HG03575 (cell line): ENCODE results near the gene HHIP.

Source experiments
- ATAC-seq: cut with Tn5 transposase; IDR thresholded peaks from one replicate; pipeline ENCODE4 v1.9.1; 2021; ENCODE audit not compliant: unreplicated experiment, insufficient number of reproducible peaks, low FRiP score; ENCODE audit errors: extremely low read depth

HHIP gene

DNA sequence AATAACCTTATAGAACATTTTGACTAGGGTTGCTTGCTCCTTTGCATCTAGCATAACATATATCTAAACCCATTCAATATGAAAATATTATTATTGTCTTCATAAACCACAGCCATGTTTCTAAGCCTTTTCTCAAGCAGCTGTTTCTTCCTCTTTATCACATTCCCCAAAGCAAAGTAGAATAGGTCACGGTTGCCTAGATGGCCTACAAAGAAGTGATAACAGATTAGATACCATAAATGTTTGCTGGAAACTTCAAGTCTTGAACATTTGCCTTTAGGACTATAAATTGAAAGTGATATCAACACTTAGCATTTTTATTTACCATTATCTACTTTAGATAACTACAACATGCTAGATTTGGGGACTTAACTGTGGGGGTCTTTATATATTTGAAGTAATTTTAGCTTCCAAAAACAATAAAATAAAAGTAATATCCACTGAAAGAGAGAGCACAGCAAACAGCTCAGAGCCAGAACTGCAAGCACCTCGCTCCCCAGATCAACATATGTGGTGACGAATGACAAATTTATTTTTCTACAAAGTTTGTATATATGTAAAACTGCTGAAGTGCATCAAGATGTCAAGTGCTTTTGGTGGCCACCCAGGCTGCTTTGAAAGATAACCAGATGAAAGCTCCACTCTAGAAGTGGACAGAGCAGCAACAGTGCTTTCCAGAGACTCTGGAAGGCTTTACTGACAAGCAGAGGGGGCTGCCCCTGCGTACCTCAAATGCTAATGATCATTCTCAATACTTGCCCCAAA, 8.0 kb downstream of the HHIP start:
- no peak for ATAC-seq

DNA sequence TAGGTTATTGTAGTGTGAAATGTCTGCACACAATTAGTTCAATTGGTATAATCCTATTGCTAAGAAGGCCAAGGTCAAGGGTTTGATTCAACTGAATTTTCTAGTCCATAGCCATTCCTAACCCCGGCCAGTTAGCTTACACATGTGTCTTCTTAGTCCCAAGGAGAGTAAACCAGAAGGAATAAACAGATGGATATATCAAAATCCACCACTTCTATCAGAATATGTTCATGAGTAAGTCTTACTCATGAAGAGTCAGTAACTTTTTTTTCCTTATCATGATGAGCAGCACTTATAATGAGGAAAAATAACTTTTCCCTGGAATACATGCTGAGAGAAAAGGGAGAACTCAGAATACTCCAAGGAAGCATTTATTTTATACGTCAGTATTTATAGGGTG, 9.5 kb downstream of the HHIP start:
- no peak for ATAC-seq

DNA sequence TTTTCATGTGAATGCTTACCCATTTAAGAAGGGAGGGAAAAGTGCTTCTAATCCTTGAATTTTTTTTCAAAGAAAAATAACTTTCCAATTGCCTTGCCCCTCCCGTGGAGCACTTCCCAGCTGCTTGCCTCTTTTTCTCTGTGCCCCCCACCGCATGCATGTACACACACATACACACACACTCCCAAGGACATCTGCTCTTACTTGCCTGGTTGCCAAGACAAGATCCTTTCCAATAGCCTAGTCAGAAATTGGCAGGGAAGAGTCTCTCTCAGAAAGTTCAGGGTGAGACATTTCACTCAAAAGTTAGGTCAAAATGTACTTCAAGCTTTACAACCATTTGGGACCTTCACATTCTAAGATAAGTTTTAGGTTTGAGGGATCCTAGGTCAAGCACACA, 10.9 kb downstream of the HHIP start:
- no peak for ATAC-seq

DNA sequence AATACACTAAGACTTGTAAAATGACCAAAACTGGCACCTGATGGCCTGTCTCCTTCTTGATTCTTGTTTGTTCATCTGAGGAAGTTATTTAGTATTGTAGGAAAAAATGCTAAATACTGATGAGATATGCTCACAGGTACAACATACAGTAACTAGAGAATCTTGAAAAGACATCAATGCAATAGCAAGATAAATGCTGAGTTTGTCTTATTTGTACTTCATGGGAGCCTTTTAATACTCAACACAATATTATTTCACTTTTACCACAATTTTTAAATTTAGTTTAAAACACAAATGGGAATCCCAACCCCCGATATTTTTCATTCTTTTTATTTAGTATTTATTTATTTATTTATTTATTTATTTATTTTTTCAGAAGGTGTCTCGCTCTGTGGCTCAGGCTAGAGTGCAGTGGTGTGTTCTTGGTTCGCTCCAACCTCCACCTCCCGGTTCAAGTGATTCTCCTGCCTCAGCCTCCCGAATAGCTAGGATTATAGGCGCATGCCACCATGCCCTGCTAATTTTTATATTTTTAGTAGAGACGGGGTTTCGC, 12.1 kb downstream of the HHIP start:
- ATAC-seq: no peak

- ATAC-seq: no peak
These were observed 12.9 kb downstream of the HHIP start for GRCh38 chr4:144658903-144659302.

GRCh38 chr4:144659447-144659846, 13.5 kb downstream of the HHIP start:
- ATAC-seq: no peak

DNA sequence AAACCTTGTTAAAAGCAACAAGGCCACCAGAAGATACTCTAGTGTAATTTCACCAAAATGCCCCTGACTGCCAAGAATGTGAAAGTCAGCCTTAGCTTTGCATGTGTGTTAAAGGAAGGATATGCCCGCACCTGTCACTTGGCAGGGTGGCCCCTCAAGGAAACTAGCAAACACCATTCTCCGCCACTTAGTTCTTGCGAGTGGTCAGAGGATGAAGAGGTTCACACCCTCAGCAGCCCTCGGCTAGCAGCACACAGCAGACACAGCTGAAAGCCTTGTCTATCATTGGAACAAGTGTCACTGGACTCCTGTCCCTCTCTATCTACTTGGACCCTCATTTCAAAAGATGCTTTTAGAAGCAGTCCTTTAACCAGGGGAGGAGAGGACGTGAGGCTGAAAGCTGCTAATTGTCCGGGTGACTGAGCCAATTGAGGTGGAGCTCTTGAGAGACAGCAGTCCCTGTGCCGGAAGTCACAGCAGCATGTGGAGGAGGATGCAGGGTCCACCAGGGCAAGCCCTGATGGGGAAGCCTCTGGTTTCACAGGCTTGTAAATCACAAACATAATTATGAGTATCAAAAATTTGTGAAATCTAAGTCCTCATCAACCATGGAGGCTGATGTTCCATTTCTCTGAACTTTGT, 18.0 kb downstream of the HHIP start:
- no peak for ATAC-seq

- ATAC-seq: no peak
These were observed 20.7 kb downstream of the HHIP start for GRCh38 chr4:144666539-144667175.

DNA sequence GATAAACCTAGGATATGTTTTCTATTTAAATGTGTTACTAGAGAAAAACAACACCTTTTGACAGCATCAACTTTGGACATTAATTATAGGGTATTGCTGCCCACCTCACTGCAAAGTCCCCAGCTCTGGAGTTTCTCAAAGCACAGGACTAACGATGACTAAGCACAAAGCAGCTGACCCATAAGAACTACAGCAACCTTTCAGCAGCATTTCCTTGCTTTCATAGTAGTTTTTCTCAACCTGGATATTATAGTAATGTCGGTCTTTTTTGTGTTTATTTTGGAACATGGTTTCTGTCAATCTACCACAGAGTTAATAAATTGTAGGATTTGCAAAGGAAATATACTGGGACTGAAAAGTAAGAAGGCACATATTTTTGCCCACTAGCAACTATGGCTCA, 21.5 kb downstream of the HHIP start:
- no peak for ATAC-seq

- ATAC-seq: no peak
These were observed 24.8 kb downstream of the HHIP start for GRCh38 chr4:144670776-144671175.

DNA sequence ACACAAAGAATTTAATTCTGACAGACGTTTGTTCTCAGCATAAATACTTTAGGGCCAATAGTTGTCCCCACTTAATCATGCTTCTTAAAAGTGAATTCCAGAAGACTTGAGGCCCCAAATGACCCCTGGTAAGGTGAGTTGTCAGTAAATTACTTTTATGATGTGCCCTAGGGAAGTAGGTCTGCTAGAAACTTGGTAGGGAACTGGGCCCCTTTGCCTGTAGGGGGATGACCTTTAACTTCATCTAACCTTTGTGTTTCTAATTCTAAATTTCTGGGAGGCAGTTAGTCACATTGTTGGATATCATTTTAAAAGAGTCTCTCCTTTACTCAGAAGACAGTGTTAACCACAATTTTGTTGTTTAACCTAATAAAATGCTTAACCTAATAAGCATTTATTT, 28.8 kb downstream of the HHIP start:
- no peak for ATAC-seq

DNA sequence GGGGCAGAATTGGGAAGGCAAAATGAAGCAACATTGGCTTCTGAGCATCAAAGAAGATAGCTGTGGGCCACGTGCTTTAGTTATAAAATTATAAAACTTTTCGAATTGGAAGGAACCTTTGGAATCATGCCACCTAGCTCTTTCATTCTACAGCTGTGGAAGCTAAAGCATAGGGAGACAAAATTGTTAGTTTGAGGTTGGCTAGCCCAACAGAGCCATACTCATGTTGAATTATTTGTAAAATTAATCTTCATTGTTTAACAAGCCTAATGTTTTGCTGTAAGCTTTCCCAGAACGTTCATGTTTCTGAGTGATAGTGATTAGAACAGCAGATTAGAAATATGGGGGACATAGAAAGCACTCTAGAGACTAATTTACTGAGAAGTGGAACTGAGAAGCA, 35.9 kb downstream of the HHIP start:
- ATAC-seq: no peak

DNA sequence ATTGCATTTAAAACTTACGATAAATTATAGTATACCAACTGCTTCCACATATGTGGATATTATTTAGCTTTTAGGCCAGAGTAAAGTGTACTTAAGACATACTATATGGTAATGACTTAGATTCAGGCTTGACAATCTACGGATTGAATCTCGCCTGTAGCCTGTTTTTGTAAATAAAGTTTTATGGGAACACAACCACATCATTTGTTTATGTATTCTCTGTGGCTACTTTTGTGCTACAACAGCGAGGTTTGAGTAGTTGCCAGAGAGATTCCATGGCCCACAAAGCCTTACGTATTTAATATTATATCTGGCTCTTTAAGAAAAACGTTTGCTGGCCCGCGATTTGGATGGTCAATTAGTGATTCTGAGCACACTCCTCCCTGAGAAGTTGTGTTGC, 37.6 kb downstream of the HHIP start:
- no peak for ATAC-seq

- ATAC-seq: no peak
These were observed 40.0 kb downstream of the HHIP start for GRCh38 chr4:144685911-144686310.

DNA sequence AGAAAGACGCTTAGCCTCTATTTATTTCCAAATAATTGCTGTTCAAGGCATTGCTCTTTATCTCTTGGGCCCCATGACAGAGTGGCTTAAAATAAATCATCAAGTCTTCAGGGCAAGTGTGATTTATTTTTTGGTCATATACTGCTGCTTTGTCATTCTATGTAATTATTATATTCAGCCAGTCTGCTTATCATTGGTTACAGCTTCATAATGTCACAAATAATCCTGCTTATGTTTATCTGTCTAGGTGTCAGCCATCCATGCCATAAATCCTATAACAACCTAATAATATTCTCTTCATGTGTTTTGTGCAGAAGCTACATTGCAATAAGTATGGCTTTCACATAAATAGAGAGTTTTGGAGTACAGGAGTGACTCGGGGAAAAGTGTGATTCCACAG, 41.0 kb downstream of the HHIP start:
- no peak for ATAC-seq

- no peak for ATAC-seq
These were observed 41.5 kb downstream of the HHIP start for GRCh38 chr4:144687466-144687865.

DNA sequence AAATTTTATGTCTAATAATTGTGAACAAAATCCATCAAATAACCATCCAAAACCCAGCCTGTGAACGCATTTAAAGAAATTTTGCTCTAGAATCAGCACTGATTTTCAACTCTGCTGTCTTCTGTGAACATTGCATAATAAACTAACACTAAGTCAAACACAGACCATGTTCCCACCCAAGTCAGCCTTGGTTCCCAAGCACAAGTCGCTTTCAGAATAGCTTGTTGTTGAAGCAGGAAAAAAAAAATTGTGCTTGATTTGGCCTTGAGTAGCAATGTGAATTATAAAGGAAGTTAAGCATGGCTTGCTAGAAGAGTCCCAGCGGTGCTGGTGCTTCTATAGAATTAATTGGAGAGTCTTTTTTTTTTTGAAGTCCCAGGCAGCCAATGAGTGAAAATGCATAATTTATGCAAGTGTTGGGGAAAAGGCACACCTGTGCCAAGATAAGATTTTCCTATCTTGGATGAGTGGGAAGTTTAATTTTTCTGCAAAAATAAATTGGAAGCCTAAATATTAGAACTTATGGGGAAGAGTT, 42.1 kb downstream of the HHIP start:
- ATAC-seq: no peak

GRCh38 chr4:144689125-144689524, 43.2 kb downstream of the HHIP start:
- no peak for ATAC-seq

GRCh38 chr4:144695721-144696120, 49.8 kb downstream of the HHIP start:
- no peak for ATAC-seq

DNA sequence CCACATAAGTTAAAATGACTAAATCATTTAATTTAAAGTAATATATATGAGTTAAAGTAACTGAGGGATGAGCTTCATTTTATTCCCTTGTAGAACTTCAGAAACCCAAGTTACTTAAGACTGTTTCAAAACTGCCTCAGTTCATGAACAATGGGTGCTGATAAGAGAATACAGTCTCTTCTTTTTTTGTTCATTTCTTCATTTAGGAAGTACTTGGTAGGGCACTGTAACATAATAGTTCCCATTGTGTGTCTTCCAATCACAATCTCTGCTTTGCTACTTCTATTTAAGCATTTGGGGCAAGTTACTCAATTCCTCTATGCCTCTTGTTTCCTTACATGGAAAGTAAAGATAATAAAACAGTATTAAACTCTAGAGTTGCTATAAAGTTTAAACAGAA, 50.4 kb downstream of the HHIP start:
- ATAC-seq: no peak
